HG03432 (cell line): Measurements from ENCODE around the gene ZNF12.
"Not testable (repeated sequence)": the region's sequence is repeated elsewhere in the genome, so short reads cannot be mapped to it uniquely, and the experiment has no call there.

ENCODE experiments used
- ATAC-seq: cut with Tn5 transposase; IDR thresholded peaks from one replicate; pipeline ENCODE4 v1.9.1; 2021; ENCODE audit warnings: mild to moderate bottlenecking, moderate library complexity; ENCODE audit not compliant: unreplicated experiment

Gene ZNF12

GRCh38 chr7:6700793-6701192, 6.0 kb downstream of the ZNF12 start:
- no peak for ATAC-seq

- ATAC-seq, result no peak
These were observed 15.1 kb downstream of the ZNF12 start for GRCh38 chr7:6691609-6692106.

- ATAC-seq, result no peak
These were observed 15.6 kb downstream of the ZNF12 start for GRCh38 chr7:6691103-6691502.

GRCh38 chr7:6680146-6680545, 26.6 kb downstream of the ZNF12 start:
- no peak for ATAC-seq

GRCh38 chr7:6675807-6676405, 30.8 kb downstream of the ZNF12 start:
- no peak for ATAC-seq

- not testable (repeated sequence) for ATAC-seq
These were observed 35.9 kb downstream of the ZNF12 start for GRCh38 chr7:6670851-6671250.

- ATAC-seq, result no peak
These were observed 48.0 kb downstream of the ZNF12 start for GRCh38 chr7:6658618-6659345.

- no peak for ATAC-seq
These were observed 50.3 kb downstream of the ZNF12 start for GRCh38 chr7:6656413-6656812.

GRCh38 chr7:6655636-6656385, 50.9 kb downstream of the ZNF12 start:
- no peak for ATAC-seq

GRCh38 chr7:6654842-6655610, 51.7 kb downstream of the ZNF12 start:
- no peak for ATAC-seq

- no peak for ATAC-seq
These were observed 52.5 kb downstream of the ZNF12 start for GRCh38 chr7:6654113-6654841.

GRCh38 chr7:6653071-6654003, 53.4 kb downstream of the ZNF12 start:
- no peak for ATAC-seq

- no peak for ATAC-seq
These were observed 54.2 kb downstream of the ZNF12 start for GRCh38 chr7:6652446-6653011.

- ATAC-seq, result no peak
These were observed 54.8 kb downstream of the ZNF12 start for GRCh38 chr7:6651851-6652445.

- ATAC-seq, result no peak
These were observed 56.2 kb downstream of the ZNF12 start for GRCh38 chr7:6650521-6651011.

GRCh38 chr7:6650086-6650485, 56.7 kb downstream of the ZNF12 start:
- ATAC-seq, result no peak

GRCh38 chr7:6649241-6649961, 57.3 kb downstream of the ZNF12 start:
- no peak for ATAC-seq

- no peak for ATAC-seq
These were observed 58.0 kb downstream of the ZNF12 start for GRCh38 chr7:6648815-6649104.
